Breast epithelium (tissue), 3 donors: Measurements from ENCODE around the gene SLC39A11.

Experiments
- POLR2AphosphoS5 ChIP-seq, 3 donors: sonication (generic); formaldehyde crosslinking; IDR thresholded peaks; one replicate each; pipeline ENCODE4 v1.6.1; 2017; ENCODE audit warnings: antibody characterized with exemption in 3 of 3
- TF ChIP-seq, protein P1 (sequence below), 3 donors: fragments of 450-650 bp; IDR thresholded peaks; one replicate each; pipeline ENCODE4 v1.5.1; 2016 to 2017; ENCODE audit warnings: antibody characterized with exemption in 3 of 3, mild to moderate bottlenecking in 3 of 3, moderate library complexity in 3 of 3

DNA sequence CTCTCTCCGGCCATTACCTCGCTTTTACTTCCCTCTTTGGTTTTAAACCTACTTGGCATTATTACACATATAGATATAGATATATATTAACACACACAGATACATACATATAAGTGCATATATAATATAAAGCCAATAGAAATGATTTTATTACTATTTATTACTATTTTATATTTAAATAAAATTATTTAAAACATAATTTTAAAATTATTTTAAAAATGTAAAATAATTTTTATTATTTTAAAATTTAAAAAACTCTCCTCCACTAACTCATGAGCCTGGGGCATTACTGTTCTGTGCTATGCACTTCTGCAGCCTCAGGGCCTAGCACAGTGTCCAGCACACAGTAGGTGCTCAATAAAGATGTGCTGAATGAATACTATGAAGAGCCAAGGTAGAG, 200.9 kb downstream of the SLC39A11 start:
- TF ChIP-seq, protein P1, sequence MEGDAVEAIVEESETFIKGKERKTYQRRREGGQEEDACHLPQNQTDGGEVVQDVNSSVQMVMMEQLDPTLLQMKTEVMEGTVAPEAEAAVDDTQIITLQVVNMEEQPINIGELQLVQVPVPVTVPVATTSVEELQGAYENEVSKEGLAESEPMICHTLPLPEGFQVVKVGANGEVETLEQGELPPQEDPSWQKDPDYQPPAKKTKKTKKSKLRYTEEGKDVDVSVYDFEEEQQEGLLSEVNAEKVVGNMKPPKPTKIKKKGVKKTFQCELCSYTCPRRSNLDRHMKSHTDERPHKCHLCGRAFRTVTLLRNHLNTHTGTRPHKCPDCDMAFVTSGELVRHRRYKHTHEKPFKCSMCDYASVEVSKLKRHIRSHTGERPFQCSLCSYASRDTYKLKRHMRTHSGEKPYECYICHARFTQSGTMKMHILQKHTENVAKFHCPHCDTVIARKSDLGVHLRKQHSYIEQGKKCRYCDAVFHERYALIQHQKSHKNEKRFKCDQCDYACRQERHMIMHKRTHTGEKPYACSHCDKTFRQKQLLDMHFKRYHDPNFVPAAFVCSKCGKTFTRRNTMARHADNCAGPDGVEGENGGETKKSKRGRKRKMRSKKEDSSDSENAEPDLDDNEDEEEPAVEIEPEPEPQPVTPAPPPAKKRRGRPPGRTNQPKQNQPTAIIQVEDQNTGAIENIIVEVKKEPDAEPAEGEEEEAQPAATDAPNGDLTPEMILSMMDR (IDR thresholded peaks at IDR 0.05): no peak
- no peak for TF ChIP-seq POLR2AphosphoS5 (IDR thresholded peaks at IDR 0.05)
